Duodenal mucosa (tissue), 2 donors: ENCODE measurements around the gene MAU2.

Experiments
- H3K27ac ChIP-seq: one replicate; pipeline ENCODE4 v1.7.0; 2013; ENCODE audit warnings: low read depth, low read length
- H3K27me3 ChIP-seq, 2 donors: one replicate each; pipeline ENCODE4 v1.7.0; 2013; ENCODE audit warnings: low read length in 2 of 2, control low read depth in 1 of 2; ENCODE audit not compliant: insufficient read depth in 2 of 2, control insufficient read depth in 1 of 2
- H3K36me3 ChIP-seq, 2 donors: one replicate each; pipeline ENCODE4 v1.7.0; 2013; ENCODE audit warnings: low read length in 2 of 2, control low read depth in 1 of 2; ENCODE audit not compliant: insufficient read depth in 2 of 2, control insufficient read depth in 1 of 2
- H3K4me1 ChIP-seq, 2 donors: one replicate each; pipeline ENCODE4 v1.7.0; 2013; ENCODE audit warnings: low read length in 2 of 2, control low read depth in 1 of 2; ENCODE audit not compliant: insufficient read depth in 2 of 2, control insufficient read depth in 1 of 2
- H3K4me3 ChIP-seq, 2 donors: one replicate each; pipeline ENCODE4 v1.7.0; 2013; ENCODE audit warnings: low read length in 2 of 2, low read depth in 1 of 2
- H3K9ac ChIP-seq, 2 donors: one replicate each; pipeline ENCODE4 v1.7.0; 2013; ENCODE audit warnings: low read length in 2 of 2, low read depth in 1 of 2
- H3K9me3 ChIP-seq, 2 donors: one replicate each; pipeline ENCODE4 v1.7.0; 2013; ENCODE audit warnings: low read length in 2 of 2, control low read depth in 1 of 2; ENCODE audit not compliant: control insufficient read depth in 1 of 2

The MAU2 gene

GRCh38 chr19:19329126-19329525 lies 8.5 kb downstream of the MAU2 start:
- Histone ChIP-seq H3K9ac (no peak overlapping the region), H3K4me1 (peaks cover 5 to 7% of the 10 kb centered on the region in 2 donors), H3K27me3 (no peaks in the 10 kb centered on the region), H3K36me3 (peaks cover 8 to 57% of the 10 kb centered on the region in 2 donors), H3K4me3 (no peak overlapping the region), H3K9me3 (no peaks in the 10 kb centered on the region), H3K27ac (no peak overlapping the region)

- no peaks in the 10 kb centered on the region for H3K9me3 ChIP-seq
- H3K36me3 ChIP-seq = peaks cover 30 to 68% of the 10 kb centered on the region in 2 donors
- peak overlapping the region; percentile 74 for H3K27ac ChIP-seq
- H3K27me3 ChIP-seq = no peaks in the 10 kb centered on the region
- H3K9ac ChIP-seq = peak overlapping the region; percentile 21 to 66
- peaks cover 38 to 49% of the 10 kb centered on the region in 2 donors for H3K4me1 ChIP-seq
- peak overlapping the region in 1 of 2 donors; percentile 27 for H3K4me3 ChIP-seq
Measured at GRCh38 chr19:19334063-19334988, 13.7 kb downstream of the MAU2 start.

- Histone ChIP-seq H3K27me3 (no peaks in the 10 kb centered on the region), H3K4me1 (peaks cover 38 to 49% of the 10 kb centered on the region in 2 donors), H3K9ac (peak overlapping the region; percentile 21 to 66), H3K4me3 (peak overlapping the region; percentile 11 to 27), H3K36me3 (peaks cover 30 to 65% of the 10 kb centered on the region in 2 donors), H3K9me3 (no peaks in the 10 kb centered on the region), H3K27ac (peak overlapping the region; percentile 74)
Measured at GRCh38 chr19:19334989-19335344, 14.3 kb downstream of the MAU2 start.

GRCh38 chr19:19335408-19336158 lies 15.0 kb downstream of the MAU2 start:
- peak overlapping the region; percentile 74 for H3K27ac ChIP-seq
- H3K9me3 ChIP-seq = no peaks in the 10 kb centered on the region
- H3K9ac ChIP-seq = peak overlapping the region; percentile 30 to 66
- H3K36me3 ChIP-seq = peaks cover 30 to 65% of the 10 kb centered on the region in 2 donors
- peak overlapping the region; percentile 27 to 29 for H3K4me3 ChIP-seq
- peaks cover 38 to 49% of the 10 kb centered on the region in 2 donors for H3K4me1 ChIP-seq
- H3K27me3 ChIP-seq = no peaks in the 10 kb centered on the region

- no peak overlapping the region for H3K4me3 ChIP-seq
- H3K27ac ChIP-seq = no peak overlapping the region
- H3K9me3 ChIP-seq = no peaks in the 10 kb centered on the region
- peaks cover 38 to 49% of the 10 kb centered on the region in 2 donors for H3K4me1 ChIP-seq
- peaks cover 40 to 69% of the 10 kb centered on the region in 2 donors for H3K36me3 ChIP-seq
- H3K9ac ChIP-seq = peak overlapping the region in 1 of 2 donors; percentile 32
- H3K27me3 ChIP-seq = no peaks in the 10 kb centered on the region
Measured at GRCh38 chr19:19336597-19336996, 16.0 kb downstream of the MAU2 start.

GRCh38 chr19:19337120-19337519 lies 16.5 kb downstream of the MAU2 start:
- H3K9me3 ChIP-seq = no peaks in the 10 kb centered on the region
- no peak overlapping the region for H3K9ac ChIP-seq
- no peak overlapping the region for H3K4me3 ChIP-seq
- peaks cover 38 to 49% of the 10 kb centered on the region in 2 donors for H3K4me1 ChIP-seq
- H3K36me3 ChIP-seq = peaks cover 38 to 69% of the 10 kb centered on the region in 2 donors
- no peaks in the 10 kb centered on the region for H3K27me3 ChIP-seq
- H3K27ac ChIP-seq = no peak overlapping the region

- Histone ChIP-seq H3K27ac (no peak overlapping the region), H3K9me3 (no peaks in the 10 kb centered on the region), H3K4me3 (no peak overlapping the region), H3K4me1 (peaks cover 38 to 49% of the 10 kb centered on the region in 2 donors), H3K27me3 (no peaks in the 10 kb centered on the region), H3K9ac (peak overlapping the region in 1 of 2 donors; percentile 33), H3K36me3 (peaks cover 42 to 68% of the 10 kb centered on the region in 2 donors)
Measured at GRCh38 chr19:19338082-19338481, 17.5 kb downstream of the MAU2 start.

GRCh38 chr19:19341026-19341425 lies 20.4 kb downstream of the MAU2 start:
- Histone ChIP-seq H3K36me3 (peaks cover 50 to 79% of the 10 kb centered on the region in 2 donors), H3K9me3 (no peaks in the 10 kb centered on the region), H3K9ac (no peak overlapping the region), H3K27ac (no peak overlapping the region), H3K27me3 (no peaks in the 10 kb centered on the region), H3K4me3 (no peak overlapping the region), H3K4me1 (peaks cover 16 to 25% of the 10 kb centered on the region in 2 donors)

GRCh38 chr19:19342086-19343015 lies 21.7 kb downstream of the MAU2 start:
- Histone ChIP-seq H3K4me3 (no peak overlapping the region), H3K36me3 (peaks cover 52 to 83% of the 10 kb centered on the region in 2 donors), H3K27me3 (no peaks in the 10 kb centered on the region), H3K4me1 (peaks cover 8 to 14% of the 10 kb centered on the region in 2 donors), H3K27ac (no peak overlapping the region), H3K9me3 (no peaks in the 10 kb centered on the region), H3K9ac (no peak overlapping the region)
